Small intestine (tissue), 7 donors: ENCODE measurements around the gene ARHGEF35. TPM values are rescaled to one million over a fixed set of nuclear protein-coding genes. Genes with fewer than 3 reads are reported as not detected.
"Not testable (repeated sequence)": the region's sequence is repeated elsewhere in the genome, so short reads cannot be mapped to it uniquely, and the experiment has no call there.

Experiments
- DNase-seq, 2 donors: peaks; one replicate each; pipeline versions ENCODE4 v3.0.0 to v3.0.0-alpha.2; 2013
- FAIRE-seq: peaks from 2 replicates; lab custom pipeline; 2012; peaks lifted over from hg19 to GRCh38; lab: Jason Lieb, UNC
- H3K27ac ChIP-seq, 3 donors: one replicate each; pipeline ENCODE4 v1.5.1; 2013; ENCODE audit warnings: low read length in 2 of 3, mild to moderate bottlenecking in 2 of 3, control low read depth in 1 of 3, inconsistent platforms in 1 of 3, low read depth in 1 of 3, moderate library complexity in 1 of 3
- H3K27me3 ChIP-seq, 3 donors: one replicate each; pipeline ENCODE4 v1.6.1; 2013; ENCODE audit warnings: low read length in 3 of 3, inconsistent platforms in 1 of 3; ENCODE audit not compliant: control insufficient read depth in 3 of 3, insufficient read depth in 3 of 3
- H3K36me3 ChIP-seq, 3 donors: one replicate each; pipeline ENCODE4 v1.6.1; 2013; ENCODE audit warnings: low read length in 3 of 3, inconsistent platforms in 1 of 3, low read depth in 1 of 3, mild to moderate bottlenecking in 1 of 3, moderate library complexity in 1 of 3; ENCODE audit not compliant: control insufficient read depth in 3 of 3, insufficient read depth in 2 of 3
- H3K4me1 ChIP-seq, 3 donors: one replicate each; pipeline ENCODE4 v1.6.1; 2013; ENCODE audit warnings: low read length in 2 of 3, inconsistent platforms in 1 of 3, low read depth in 1 of 3, mild to moderate bottlenecking in 1 of 3, moderate library complexity in 1 of 3; ENCODE audit not compliant: control insufficient read depth in 3 of 3, insufficient read depth in 2 of 3
- H3K4me3 ChIP-seq, 3 donors: one replicate each; pipeline ENCODE4 v1.5.1; 2013; ENCODE audit warnings: low read length in 3 of 3, control low read depth in 1 of 3, inconsistent platforms in 1 of 3, low read depth in 1 of 3, mild to moderate bottlenecking in 1 of 3, moderate library complexity in 1 of 3
- H3K9me3 ChIP-seq, 2 donors: one replicate each; pipeline ENCODE4 v1.6.1; 2013; ENCODE audit warnings: low read depth in 1 of 2, low read length in 1 of 2; ENCODE audit not compliant: control insufficient read depth in 2 of 2, insufficient read depth in 1 of 2
- WGBS, 3 donors: extraction: QIAGEN DNeasy Blood & Tissue Kit; methylation state at CpG; one replicate each; pipeline ENCODE4 v1.1.7; 2013; 5-methylcytosine and 5-hydroxymethylcytosine counted together
- polyA plus RNA-seq, 4 donors: library from polyadenylated mRNA; stranded (reverse) in 3 of 4; unstranded in 1 of 4; fragments of 200-250 nt in 3 of 4; fragments of 120-200 nt in 1 of 4; gene quantifications; one replicate each; pipeline versions ENCODE4 v1.2.1 to v1.2.3, GENCODE V29; 2013
- donor health status: healthy with polysubstance abuse.
- donor health status: control.
- donor health status: control.
- donor health status: Bipolar disorder and iron deficiency.
- donor health status: healthy.

The ARHGEF35 gene
- polyA plus RNA-seq, 4 donors, result 23.6 to 46.1 (median 37.1) TPM

DNA sequence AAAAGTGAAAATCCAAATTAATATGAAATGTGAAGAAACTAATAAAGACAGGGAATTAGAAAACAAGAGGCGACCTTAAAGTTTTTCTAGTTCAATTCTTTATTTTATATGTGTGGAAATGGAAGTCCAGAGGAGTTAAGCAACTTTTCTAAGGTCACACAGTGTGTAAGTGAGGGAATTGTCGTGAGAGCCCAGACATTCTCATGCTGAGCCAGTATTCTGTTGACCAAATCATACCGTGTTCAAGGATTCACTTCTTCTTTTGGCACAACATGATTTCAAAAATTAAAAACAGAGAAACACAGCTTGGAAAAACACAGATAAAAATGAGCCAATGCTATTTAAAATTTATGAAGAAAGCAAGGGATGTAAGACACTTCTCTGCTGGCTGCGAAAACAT lies 31.2 kb upstream of the ARHGEF35 start:
- DNase-seq, H3K27me3 ChIP-seq, FAIRE-seq, H3K4me3 ChIP-seq, H3K36me3 ChIP-seq, H3K4me1 ChIP-seq, H3K9me3 ChIP-seq, H3K27ac ChIP-seq: not testable (repeated sequence)
- 77 to 87% (median 86%) methylated on average over 3 of the region's 4 CpGs for WGBS, 3 donors

DNA sequence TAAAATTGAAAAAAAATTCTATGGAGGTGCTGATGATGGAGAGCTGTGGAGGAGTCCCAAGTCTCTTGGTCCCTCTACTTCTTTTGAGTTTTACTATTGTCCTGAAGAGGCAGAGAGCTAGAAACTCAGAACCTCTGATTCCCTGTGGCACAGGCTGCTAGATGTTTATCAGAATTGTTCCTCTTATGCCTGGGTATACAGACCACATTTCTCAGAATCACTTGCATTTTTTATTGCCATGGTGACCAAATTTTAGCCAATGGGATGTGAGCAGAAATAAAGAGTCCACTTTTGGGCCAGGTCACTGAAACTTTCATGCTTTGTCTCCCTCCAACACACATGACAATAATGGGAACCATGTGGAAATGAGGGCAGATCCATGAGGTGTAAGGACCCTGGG lies 28.0 kb upstream of the ARHGEF35 start:
- not testable (repeated sequence) for H3K27me3 ChIP-seq, H3K9me3 ChIP-seq, DNase-seq, FAIRE-seq, H3K36me3 ChIP-seq, H3K4me1 ChIP-seq, H3K27ac ChIP-seq, H3K4me3 ChIP-seq

DNA sequence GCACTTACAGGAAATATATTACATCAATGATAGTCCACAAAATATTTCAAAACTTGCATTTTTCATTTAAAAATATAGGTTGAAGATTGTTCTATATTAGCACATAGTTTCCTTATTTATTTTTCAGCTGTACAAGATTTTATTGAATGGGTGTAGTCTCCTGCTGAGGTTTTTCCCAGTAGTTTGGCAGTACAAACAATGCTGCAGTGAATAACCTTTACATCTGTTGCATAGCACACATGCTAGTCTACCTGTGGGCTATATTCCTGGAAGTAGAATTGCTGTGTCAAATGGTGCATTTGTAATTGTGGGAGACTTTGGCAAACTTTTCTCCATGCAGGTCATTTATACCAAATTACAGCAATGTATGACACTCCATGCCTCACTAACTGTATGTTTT lies 24.9 kb upstream of the ARHGEF35 start:
- not testable (repeated sequence) for DNase-seq, H3K27ac ChIP-seq, H3K9me3 ChIP-seq, H3K36me3 ChIP-seq, H3K27me3 ChIP-seq, H3K4me1 ChIP-seq, H3K4me3 ChIP-seq, FAIRE-seq

DNA sequence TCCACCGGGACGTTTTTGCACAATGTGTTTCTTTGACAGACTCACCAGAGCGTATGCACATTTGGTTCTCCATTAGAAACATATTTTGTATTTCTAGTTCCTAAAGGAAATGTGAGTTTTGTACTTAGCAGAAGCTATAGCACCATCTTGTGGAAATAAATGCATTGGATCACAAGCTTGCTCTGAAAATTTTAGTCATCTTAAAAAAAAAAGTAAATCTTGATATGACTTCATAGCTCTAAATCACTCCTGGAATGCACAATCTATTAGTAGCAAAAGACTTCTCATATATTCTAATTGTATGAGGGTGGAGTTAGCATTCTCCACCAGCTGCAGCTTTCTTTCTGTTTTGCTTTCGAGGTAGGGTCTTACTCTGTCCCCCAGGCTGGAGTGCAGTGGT lies 23.5 kb upstream of the ARHGEF35 start:
- FAIRE-seq, H3K27me3 ChIP-seq, H3K4me1 ChIP-seq, H3K36me3 ChIP-seq, H3K9me3 ChIP-seq, H3K27ac ChIP-seq, H3K4me3 ChIP-seq, DNase-seq: not testable (repeated sequence)
- no CpG with 5 or more reads among the region's 4 CpGs for WGBS, 3 donors

DNA sequence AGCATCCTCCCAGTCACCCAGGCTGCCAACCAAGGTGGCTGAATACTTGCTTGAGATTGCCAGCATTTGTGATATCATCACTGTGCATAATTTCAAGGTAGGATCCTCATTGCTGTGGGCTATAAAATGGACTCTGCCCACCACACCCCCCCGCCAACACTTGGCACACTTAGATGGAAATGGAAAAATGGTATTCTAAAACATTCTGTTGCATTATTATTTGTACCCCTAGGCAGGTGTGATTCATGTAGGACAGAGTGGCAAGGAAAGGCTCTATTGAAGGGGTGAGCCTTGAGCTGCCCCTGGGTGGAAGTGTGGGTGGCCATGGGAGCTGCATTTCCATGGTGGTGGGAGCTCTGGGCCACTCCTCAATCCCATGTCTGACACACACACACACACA lies 22.9 kb upstream of the ARHGEF35 start:
- not testable (repeated sequence) for H3K4me1 ChIP-seq, H3K4me3 ChIP-seq, H3K36me3 ChIP-seq, H3K9me3 ChIP-seq, FAIRE-seq, H3K27me3 ChIP-seq, H3K27ac ChIP-seq, DNase-seq
- 93 to 100% (median 99%) methylated on average over 1 of the region's 1 CpG for WGBS, 3 donors

DNA sequence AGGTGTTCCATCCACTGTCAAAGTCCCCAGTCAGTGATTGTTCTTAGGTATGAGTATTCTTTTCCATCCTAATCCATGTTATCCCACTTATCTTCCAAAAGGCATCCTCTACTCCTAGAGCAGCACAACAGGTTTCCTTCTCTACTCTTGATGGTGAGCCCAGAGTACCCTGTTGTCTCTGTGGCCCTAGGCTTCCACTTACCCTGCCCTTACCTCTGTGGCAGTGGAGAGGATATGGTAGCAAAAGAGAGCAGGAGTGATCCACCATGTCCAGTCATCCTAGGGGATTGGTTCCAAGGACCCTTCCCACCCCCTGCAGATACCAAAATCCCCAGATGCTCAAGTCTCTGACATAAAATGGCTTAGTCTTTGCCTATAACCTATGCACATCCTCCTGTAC lies 21.6 kb upstream of the ARHGEF35 start:
- not testable (repeated sequence) for H3K9me3 ChIP-seq, H3K4me1 ChIP-seq, FAIRE-seq, H3K27me3 ChIP-seq, H3K27ac ChIP-seq, DNase-seq, H3K36me3 ChIP-seq, H3K4me3 ChIP-seq

DNA sequence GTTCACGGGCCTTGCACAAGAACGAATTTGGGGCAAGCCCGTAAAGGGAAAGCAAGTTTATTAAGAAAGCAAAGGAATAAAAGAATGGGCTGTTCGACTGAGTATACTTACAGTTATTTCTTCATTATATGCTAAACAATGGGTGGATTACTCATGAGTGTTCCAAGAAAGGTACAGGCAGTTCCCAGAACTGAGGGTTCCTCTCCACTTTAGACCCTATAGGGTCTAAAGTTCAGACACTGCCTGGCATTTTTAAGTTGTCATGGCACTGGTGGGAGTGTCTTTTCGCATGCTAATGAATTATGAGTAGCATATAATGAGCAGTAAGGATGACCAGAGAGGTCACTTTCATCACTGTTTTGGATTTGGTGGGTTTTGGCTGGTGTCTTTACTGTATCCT lies 9.7 kb upstream of the ARHGEF35 start:
- H3K27ac ChIP-seq, H3K4me3 ChIP-seq, DNase-seq, H3K27me3 ChIP-seq, H3K4me1 ChIP-seq, H3K36me3 ChIP-seq, FAIRE-seq, H3K9me3 ChIP-seq: not testable (repeated sequence)
- WGBS, 3 donors, result no CpG with 5 or more reads among the region's 5 CpGs

DNA sequence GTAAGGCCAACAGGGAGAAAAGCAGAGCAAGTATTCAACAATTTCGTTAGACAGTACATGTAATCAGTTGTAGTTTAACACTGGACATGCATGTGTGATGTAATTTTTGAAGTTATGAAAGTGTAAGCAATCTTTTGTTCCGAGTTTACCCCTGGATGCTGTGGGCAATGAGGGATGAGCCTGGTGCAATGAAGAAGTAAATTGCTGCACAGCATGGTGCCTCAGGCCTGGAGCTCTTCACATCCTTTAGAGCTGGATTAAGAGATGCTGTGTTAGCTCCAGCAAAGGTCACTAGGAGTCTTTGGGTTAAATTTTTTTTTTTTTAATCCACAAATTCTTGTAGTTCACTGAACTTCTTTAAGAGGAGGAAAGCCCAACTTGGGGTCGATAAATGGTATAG lies 7.5 kb upstream of the ARHGEF35 start:
- not testable (repeated sequence) for H3K27me3 ChIP-seq, H3K36me3 ChIP-seq, H3K9me3 ChIP-seq, FAIRE-seq, H3K4me3 ChIP-seq, H3K4me1 ChIP-seq, DNase-seq, H3K27ac ChIP-seq
- no CpG with 5 or more reads among the region's 3 CpGs for WGBS, 3 donors

DNA sequence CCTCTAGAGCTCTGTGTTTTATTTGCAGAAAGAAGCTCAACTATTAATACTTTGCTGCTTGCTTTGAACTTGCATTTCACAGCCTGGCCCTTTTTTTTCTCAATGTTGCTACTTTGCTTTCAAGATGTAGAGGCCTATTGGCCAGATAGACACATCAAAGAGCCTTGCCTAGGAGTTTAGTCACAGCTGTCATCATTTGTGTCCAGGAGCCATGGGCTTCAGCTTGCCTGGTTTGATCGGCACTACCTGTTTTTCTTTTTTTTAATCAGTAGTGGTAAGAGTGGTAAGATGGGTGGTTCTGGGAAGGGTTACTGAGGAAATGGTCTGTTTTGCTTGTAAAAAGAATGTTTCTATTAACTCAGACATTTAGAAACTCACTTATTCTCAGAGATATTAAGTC lies 6.3 kb upstream of the ARHGEF35 start:
- H3K4me1 ChIP-seq, DNase-seq, H3K36me3 ChIP-seq, H3K27me3 ChIP-seq, H3K9me3 ChIP-seq, H3K4me3 ChIP-seq, H3K27ac ChIP-seq, FAIRE-seq: not testable (repeated sequence)
- WGBS, 3 donors, result no CpG with 5 or more reads among the region's 1 CpG
